Mucosa of descending colon (tissue), 3 donors: Measurements from ENCODE around the gene PREP. TPM values are rescaled to one million over a fixed set of nuclear protein-coding genes. Genes with fewer than 3 reads are reported as not detected.

Experiments used
- ATAC-seq: fragments of 200-7000 bp; cut with Tn5 transposase; one replicate; pipeline ENCODE4 v1.9.1; 2020; ENCODE audit warnings: mild to moderate bottlenecking, moderate library complexity
- DNase-seq, 3 donors: peaks; one replicate each; pipeline ENCODE4 v3.0.0-alpha.2; 2020
- H3K36me3 ChIP-seq: fragments of 200-600 bp; one replicate; pipeline ENCODE4 v1.8.0; 2021; ENCODE audit warnings: low read depth, mild to moderate bottlenecking
- H3K4me1 ChIP-seq: fragments of 200-600 bp; one replicate; pipeline ENCODE4 v1.8.0; 2021; ENCODE audit warnings: low read depth, mild to moderate bottlenecking
- H3K4me3 ChIP-seq: fragments of 200-600 bp; one replicate; pipeline ENCODE4 v1.8.0; 2021; ENCODE audit warnings: mild to moderate bottlenecking
- H3K9me3 ChIP-seq: fragments of 200-600 bp; one replicate; pipeline ENCODE4 v1.8.0; 2021; ENCODE audit warnings: mild to moderate bottlenecking
- CTCF ChIP-seq: fragments of 200-600 bp; IDR thresholded peaks from one replicate; pipeline ENCODE4 v1.8.0; 2022; ENCODE audit warnings: antibody characterized with exemption, mild to moderate bottlenecking
- intact Hi-C, 2 donors: fragments of 100-400 bp; cut with DNase I in 1 of 2; cut with micrococcal nuclease in 1 of 2; formaldehyde crosslinking; loops; one replicate each; pipeline versions ENCODE4 v1.11.0 to v1.11.1; 2022; cut with DNase I, micrococcal nuclease
- total RNA-seq, 3 donors: library from RNA; stranded (reverse); fragmentation: NEBNext Ultra II Directional in 2 of 3; extraction: Animal tissue kit (Norgen Biotek cat#: 25700) in 2 of 3; gene quantifications; one replicate each; pipeline versions ENCODE4 v1.2.1 to v1.2.4, GENCODE V29; 2021 to 2023
- donor health status: DM: no; HTN: no; CAD: no; lungs with moderate emphysema.
- donor health status: DM: no; HTN: no; CAD: no.
- donor health status: DM: no; HTN: yes; CAD: no.

Gene PREP
- total RNA-seq, 3 donors from 2014 or later: 46.5 to 74.2 (median 72.3) TPM

- Histone ChIP-seq H3K36me3 (no peaks in the 10 kb centered on the region), H3K4me3 (no peak overlapping the region), H3K9me3 (no peaks in the 10 kb centered on the region), H3K4me1 (peaks cover 2% of the 10 kb centered on the region)
- intact Hi-C loops: no loop called here
- no peak for DNase-seq
- TF ChIP-seq CTCF: no peak
- no peak for ATAC-seq
Observed at GRCh38 chr6:105278035-105278434, 124.8 kb downstream of the PREP start.

- DNase-seq: no peak
- intact Hi-C loops: no loop called here
- H3K4me3 ChIP-seq: no peak overlapping the region
- H3K9me3 ChIP-seq: no peaks in the 10 kb centered on the region
- no peaks in the 10 kb centered on the region for H3K36me3 ChIP-seq
- peaks cover 2% of the 10 kb centered on the region for H3K4me1 ChIP-seq
- TF ChIP-seq CTCF: no peak
- ATAC-seq: no peak
Observed at GRCh38 chr6:105276374-105276773, 126.5 kb downstream of the PREP start.

GRCh38 chr6:105275542-105275941 lies 127.3 kb downstream of the PREP start:
- intact Hi-C loops: no loop called here
- H3K36me3 ChIP-seq: no peaks in the 10 kb centered on the region

GRCh38 chr6:105274678-105275077 lies 128.2 kb downstream of the PREP start:
- Histone ChIP-seq H3K9me3 (no peaks in the 10 kb centered on the region), H3K4me3 (no peak overlapping the region), H3K4me1 (peaks cover 2% of the 10 kb centered on the region), H3K36me3 (no peaks in the 10 kb centered on the region)
- DNase-seq (no peak), ATAC-seq (peak; percentile 18)
- TF ChIP-seq CTCF: no peak
- intact Hi-C loops: no loop called here

More at GRCh38 chr6:105275542-105275941, 127.3 kb downstream of the PREP start:
- no peak for TF ChIP-seq CTCF
- no peak for ATAC-seq
- H3K4me1 ChIP-seq: peaks cover 2% of the 10 kb centered on the region
- no peak for DNase-seq
- H3K9me3 ChIP-seq: no peaks in the 10 kb centered on the region
- H3K4me3 ChIP-seq: no peak overlapping the region

- no peak for ATAC-seq
- intact Hi-C loops: no loop called here
Observed at GRCh38 chr6:105273589-105273988, 129.3 kb downstream of the PREP start.

More at GRCh38 chr6:105273589-105273988, 129.3 kb downstream of the PREP start:
- no peaks in the 10 kb centered on the region for H3K9me3 ChIP-seq
- no peaks in the 10 kb centered on the region for H3K36me3 ChIP-seq
- TF ChIP-seq CTCF: no peak
- no peak overlapping the region for H3K4me3 ChIP-seq
- DNase-seq: no peak
- H3K4me1 ChIP-seq: peaks cover 2% of the 10 kb centered on the region
